H1 (cell line): ENCODE data around the gene FSD1.

ENCODE experiments used
- BCL11A ChIP-seq, 2 experiments: IDR thresholded peaks; one replicate each; pipeline ENCODE4 v1.6.1; 2011; ENCODE audit warnings: low read depth in 2 of 2, low read length in 2 of 2, mild to moderate bottlenecking in 2 of 2
- CBX5 ChIP-seq: fragments of 300-800, 300-1000 bp; sonication (generic); IDR thresholded peaks from 2 replicates; pipeline ENCODE4 v1.7.1; 2016; ENCODE audit warnings: antibody characterized with exemption, low read length, low read depth
- EZH2 ChIP-seq: fragments of 200-600 bp; sonication (generic); IDR thresholded peaks from 2 replicates; pipeline ENCODE4 v1.7.1; 2012; ENCODE audit warnings: low read depth, mild to moderate bottlenecking, moderate library complexity, low read length, inconsistent platforms; ENCODE audit not compliant: severe bottlenecking
- GABPA ChIP-seq: IDR thresholded peaks from 2 replicates; pipeline ENCODE4 v1.6.1; 2011; ENCODE audit warnings: mild to moderate bottlenecking, low read length, moderate library complexity, borderline replicate concordance; ENCODE audit not compliant: insufficient read depth
- JUN ChIP-seq: IDR thresholded peaks from 2 replicates; pipeline ENCODE4 v1.6.1; 2011; ENCODE audit warnings: low read depth, mild to moderate bottlenecking, improper control_type of control experiment, low read length
- MAFK ChIP-seq: IDR thresholded peaks from 2 replicates; pipeline ENCODE4 v1.6.1; 2012; ENCODE audit warnings: low read depth, mild to moderate bottlenecking, improper control_type of control experiment, low read length
- NRF1 ChIP-seq: IDR thresholded peaks from 2 replicates; pipeline ENCODE4 v1.6.1; 2011; ENCODE audit warnings: mild to moderate bottlenecking, low read depth, low read length, improper control_type of control experiment
- POLR2A ChIP-seq, 2 experiments: IDR thresholded peaks; 1 replicate in 1 of 2; 2 replicates in 1 of 2; pipeline ENCODE4 v1.6.1; 2011; ENCODE audit warnings: low read depth in 2 of 2, low read length in 2 of 2, mild to moderate bottlenecking in 2 of 2; ENCODE audit errors: control extremely low read depth in 1 of 2
- POLR2AphosphoS5 ChIP-seq: IDR thresholded peaks from 2 replicates; pipeline ENCODE4 v1.6.1; 2011; ENCODE audit warnings: low read depth, low read length
- RAD21 ChIP-seq, 2 experiments: IDR thresholded peaks in 1 of 2; conservative IDR thresholded peaks in 1 of 2; 2 replicates each; pipeline ENCODE4 v1.6.1; 2011; ENCODE audit warnings: low read depth in 2 of 2, low read length in 2 of 2, improper control_type of control experiment in 1 of 2, inconsistent platforms in 1 of 2, mild to moderate bottlenecking in 1 of 2, moderate library complexity in 1 of 2
- RFX5 ChIP-seq: IDR thresholded peaks from 2 replicates; pipeline ENCODE4 v1.6.1; 2011; ENCODE audit warnings: low read depth, low read length, improper control_type of control experiment, borderline replicate concordance
- TCF12 ChIP-seq: IDR thresholded peaks from 2 replicates; pipeline ENCODE4 v1.6.1; 2011; ENCODE audit warnings: low read depth, mild to moderate bottlenecking, low read length
- TF ChIP-seq, protein P1 (sequence below), 3 experiments: IDR thresholded peaks; 1 replicate in 2 of 3; 2 replicates in 1 of 3; pipeline versions ENCODE4 v1.5.1 to v1.6.1; 2011; ENCODE audit warnings: low read length in 3 of 3, mild to moderate bottlenecking in 3 of 3, inconsistent platforms in 2 of 3, low read depth in 1 of 3, moderate library complexity in 1 of 3; ENCODE audit not compliant: insufficient read depth in 1 of 3; ENCODE audit errors: control extremely low read depth in 1 of 3

DNA sequence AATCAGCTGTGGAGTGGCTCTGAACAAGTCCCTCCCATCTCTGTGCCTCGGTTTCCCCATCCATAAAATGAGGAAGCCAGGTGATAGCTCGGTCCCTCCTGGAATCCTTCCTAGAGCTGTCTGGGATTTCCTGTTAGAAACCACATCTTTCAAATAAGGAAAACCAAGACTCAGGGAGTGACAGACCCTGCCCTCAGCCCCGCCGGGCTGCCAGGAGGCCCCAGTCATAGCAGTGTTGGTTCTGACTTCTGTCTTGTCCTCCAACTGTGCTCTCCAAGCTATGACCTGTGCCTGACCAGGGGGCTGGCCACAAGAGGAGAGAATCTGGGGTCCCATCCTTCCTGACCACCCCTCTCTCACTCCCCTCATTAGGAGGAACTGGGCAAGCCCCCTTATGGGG lies 26.4 kb upstream of the FSD1 start:
- TF ChIP-seq, protein P1, sequence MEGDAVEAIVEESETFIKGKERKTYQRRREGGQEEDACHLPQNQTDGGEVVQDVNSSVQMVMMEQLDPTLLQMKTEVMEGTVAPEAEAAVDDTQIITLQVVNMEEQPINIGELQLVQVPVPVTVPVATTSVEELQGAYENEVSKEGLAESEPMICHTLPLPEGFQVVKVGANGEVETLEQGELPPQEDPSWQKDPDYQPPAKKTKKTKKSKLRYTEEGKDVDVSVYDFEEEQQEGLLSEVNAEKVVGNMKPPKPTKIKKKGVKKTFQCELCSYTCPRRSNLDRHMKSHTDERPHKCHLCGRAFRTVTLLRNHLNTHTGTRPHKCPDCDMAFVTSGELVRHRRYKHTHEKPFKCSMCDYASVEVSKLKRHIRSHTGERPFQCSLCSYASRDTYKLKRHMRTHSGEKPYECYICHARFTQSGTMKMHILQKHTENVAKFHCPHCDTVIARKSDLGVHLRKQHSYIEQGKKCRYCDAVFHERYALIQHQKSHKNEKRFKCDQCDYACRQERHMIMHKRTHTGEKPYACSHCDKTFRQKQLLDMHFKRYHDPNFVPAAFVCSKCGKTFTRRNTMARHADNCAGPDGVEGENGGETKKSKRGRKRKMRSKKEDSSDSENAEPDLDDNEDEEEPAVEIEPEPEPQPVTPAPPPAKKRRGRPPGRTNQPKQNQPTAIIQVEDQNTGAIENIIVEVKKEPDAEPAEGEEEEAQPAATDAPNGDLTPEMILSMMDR (IDR thresholded peaks at IDR 0.05; ENCODE audit: control extremely low read depth in 1 of 3, insufficient read depth in 1 of 3, low read depth in 1 of 3, low read length in 3 of 3) = no peak
- TF ChIP-seq NRF1 = no peak
- no peak for TF ChIP-seq GABPA
- TF ChIP-seq JUN = no peak
- no peak for TF ChIP-seq POLR2A (IDR thresholded peaks at IDR 0.05; ENCODE audit: control extremely low read depth in 1 of 2, low read depth in 2 of 2, low read length in 2 of 2)
- no peak for TF ChIP-seq BCL11A (IDR thresholded peaks at IDR 0.05; ENCODE audit: low read depth in 2 of 2, low read length in 2 of 2)
- no peak for TF ChIP-seq CBX5
- TF ChIP-seq TCF12 = no peak
- no peak for TF ChIP-seq EZH2
- TF ChIP-seq RAD21 (IDR thresholded peaks at IDR 0.05 in 1 of 2, conservative IDR thresholded peaks at IDR 0.05 in 1 of 2; ENCODE audit: low read depth in 2 of 2, low read length in 2 of 2) = no peak
- TF ChIP-seq RFX5 = no peak
- no peak for TF ChIP-seq MAFK
- no peak for TF ChIP-seq POLR2AphosphoS5
